ENCODE results near the gene TUT7.
A peak's percentile ranks its signal among the peaks of the same experiment; 100 is the strongest.
"Not testable (repeated sequence)": the region's sequence is repeated elsewhere in the genome, so short reads cannot be mapped to it uniquely, and the experiment has no call there.

TUT7 gene

DNA sequence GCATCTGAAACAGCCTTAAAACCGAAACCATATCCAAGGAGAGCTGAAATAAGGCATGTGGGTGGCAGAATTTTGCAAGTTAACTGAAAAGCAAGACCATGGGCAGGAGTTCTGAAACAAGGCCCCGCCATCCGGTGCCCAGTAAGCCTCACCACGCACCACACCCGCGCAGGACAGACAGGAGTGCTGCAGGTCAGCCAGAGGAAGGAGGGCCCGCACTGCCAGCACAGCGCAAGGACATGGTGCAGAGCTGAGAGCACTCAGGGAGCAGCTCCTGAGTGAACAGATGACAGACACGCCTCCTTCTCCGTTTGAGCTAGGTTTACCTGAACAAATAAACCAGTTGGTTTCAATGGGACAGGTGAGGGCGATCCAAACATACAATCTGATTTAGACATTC, 55.3 kb downstream of the TUT7 start:
- no peak for DNase-seq

GRCh38 chr9:86290341-86290740, 63.9 kb downstream of the TUT7 start:
- DNase-seq = not testable (repeated sequence)

- no peak for DNase-seq
Measured at GRCh38 chr9:86288499-86289198, 65.6 kb downstream of the TUT7 start.

GRCh38 chr9:86287013-86287412, 67.2 kb downstream of the TUT7 start:
- no peak for DNase-seq

GRCh38 chr9:86286278-86286677, 67.9 kb downstream of the TUT7 start:
- DNase-seq = no peak

- DNase-seq = no peak
Measured at GRCh38 chr9:86285261-86285660, 68.9 kb downstream of the TUT7 start.

DNA sequence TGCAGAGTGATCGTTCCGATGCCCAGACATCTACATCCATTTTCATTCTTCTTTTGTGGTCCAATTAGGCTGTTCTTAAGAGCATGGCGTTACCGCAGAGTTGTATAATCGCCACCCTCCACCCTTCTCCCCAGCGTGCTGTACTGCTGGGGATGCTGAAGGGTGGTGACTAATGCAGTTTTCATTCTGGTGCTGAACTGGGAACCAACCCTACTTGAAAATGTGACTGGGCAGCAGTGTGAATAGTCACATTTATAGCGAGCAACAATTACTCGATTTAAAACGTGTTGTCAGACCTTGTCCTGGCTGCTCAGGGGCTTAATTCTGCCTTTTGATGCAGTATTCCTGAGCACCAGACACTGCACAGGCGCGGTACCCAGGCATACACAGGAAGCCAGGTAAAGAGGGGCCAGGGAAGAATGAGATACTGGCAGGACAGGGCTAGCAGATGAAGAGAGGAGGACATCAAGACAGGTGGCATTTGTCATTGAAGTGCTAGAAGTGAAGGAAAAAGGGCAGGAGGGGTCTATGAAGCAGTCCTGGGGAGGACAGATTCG, 71.2 kb downstream of the TUT7 start:
- DNase-seq = no peak

GRCh38 chr9:86282077-86282978, 71.9 kb downstream of the TUT7 start, which contains the start of gene ISCA1:
ISCA1 (minus strand) TSS chr9:86282538; CDS start chr9:86282458, 80 bp downstream.
- peak; percentile 100 for DNase-seq

GRCh38 chr9:86281593-86282076, 72.6 kb downstream of the TUT7 start:
- no peak for DNase-seq

DNA sequence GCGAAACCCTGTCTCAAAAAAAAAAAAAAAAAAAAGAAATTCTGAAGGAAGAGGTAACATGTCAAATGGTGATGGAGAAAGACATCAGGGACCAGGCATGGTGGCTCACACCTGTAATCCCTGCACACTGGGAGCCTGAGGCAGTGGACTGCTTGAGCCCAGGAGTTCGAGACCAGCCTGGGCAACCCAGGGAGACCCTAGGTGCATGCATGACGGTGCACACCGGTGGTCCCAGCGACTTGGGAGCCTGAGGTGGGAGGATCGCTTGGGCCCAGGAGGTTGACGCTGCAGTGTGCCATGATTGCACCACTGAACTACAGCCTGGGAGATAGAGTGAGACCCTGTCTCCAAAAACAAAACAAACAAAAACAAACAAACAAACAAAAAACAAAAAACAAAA, 73.6 kb downstream of the TUT7 start:
- DNase-seq = no peak

DNA sequence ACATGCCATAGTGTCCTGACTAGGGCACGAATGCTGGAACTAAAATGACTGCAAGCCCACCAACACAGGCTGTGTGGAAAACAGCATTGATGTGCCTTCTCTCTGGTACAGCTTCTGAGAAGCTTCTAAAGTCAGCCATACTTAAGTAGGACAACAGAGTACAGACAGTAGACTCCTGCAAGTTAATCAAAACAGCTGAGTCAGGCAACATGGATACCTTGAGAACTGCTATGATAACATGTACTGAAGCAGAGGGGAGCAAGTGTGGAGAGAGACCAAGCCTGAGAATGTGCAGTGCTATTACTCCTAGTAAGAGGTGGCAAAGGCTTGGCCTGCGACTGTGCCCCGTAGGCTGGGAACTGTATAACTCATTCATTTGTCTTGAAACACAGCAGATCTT, 74.4 kb downstream of the TUT7 start:
- DNase-seq = no peak

DNA sequence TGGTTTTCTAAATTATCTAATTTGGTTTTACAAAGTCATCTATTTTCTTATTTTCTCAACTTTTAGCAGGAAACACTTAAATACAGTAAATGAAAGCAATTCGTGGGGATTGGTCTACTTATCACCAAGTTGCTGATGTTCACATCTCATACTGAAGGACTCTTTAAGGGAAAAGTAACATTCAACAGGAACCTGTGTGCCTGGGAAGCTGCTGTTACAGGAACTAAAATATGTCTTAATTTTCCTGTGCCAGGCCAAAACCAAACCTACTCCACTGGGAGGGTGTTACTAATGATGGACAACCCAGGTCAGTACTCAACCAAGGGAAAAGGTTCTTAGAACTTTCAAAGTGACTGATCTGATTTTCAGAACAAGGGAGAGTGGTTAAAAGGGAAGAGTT, 77.1 kb downstream of the TUT7 start:
- no peak for DNase-seq

GRCh38 chr9:86275962-86276361, 78.2 kb downstream of the TUT7 start:
- DNase-seq = no peak

DNA sequence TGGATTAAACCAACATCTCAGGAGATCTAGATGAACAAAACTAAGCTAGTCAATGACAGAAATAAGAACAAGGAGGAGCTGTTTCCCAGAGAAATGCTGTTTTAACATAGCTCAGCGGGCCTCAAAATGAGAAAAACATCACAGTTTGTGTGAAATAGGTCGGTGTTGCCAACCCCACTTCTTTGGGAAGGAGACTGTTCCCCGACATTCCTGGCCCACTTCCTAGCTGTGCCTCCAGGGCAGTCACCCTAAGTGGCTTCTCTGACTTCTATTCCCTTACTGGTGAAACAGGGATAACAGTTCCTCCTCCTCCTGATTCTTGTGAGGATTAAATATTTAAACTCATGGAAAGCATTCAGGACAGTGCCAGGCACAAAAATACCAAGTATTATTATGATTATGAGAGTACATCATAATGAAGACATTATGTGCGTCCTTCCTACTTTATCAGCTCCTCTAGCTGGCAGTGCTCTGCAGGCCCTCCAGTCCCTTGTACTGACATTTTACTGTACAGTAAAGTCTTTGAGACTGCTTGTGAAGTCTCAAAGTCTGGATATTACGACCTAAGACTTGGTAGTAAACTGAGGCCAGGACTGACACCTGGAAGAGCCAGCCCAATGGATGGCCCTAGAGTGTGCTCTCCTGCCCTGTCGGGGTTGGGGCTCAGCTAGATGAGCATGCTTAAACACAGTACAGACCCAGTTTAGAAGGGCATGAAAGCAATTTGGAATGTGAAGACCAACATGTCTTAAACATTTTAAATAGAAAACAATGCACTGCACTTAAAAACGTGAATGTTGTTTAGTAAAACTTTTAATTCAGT, 79.2 kb downstream of the TUT7 start:
- no peak for DNase-seq

DNA sequence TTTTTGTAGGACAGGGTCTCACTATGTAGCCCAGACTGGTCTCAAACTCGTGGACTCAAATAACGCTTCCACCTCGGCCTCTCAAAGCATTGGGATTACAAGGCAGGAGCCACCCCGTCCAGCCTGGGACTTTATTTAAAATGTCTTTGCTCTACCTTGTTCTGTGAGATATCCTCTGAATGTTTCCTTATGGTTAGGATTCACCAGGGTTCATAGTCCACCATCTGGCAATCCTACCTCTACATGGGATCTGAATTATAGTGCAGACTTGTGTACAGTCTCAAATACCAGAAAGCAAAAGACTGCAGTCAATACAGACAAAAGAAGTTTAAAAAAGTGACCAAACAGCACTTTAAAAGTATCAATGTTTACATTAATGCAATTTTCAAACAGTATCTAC, 82.0 kb downstream of the TUT7 start:
- DNase-seq = no peak

- DNase-seq = no peak
Measured at GRCh38 chr9:86263876-86264275, 90.3 kb downstream of the TUT7 start.

DNA sequence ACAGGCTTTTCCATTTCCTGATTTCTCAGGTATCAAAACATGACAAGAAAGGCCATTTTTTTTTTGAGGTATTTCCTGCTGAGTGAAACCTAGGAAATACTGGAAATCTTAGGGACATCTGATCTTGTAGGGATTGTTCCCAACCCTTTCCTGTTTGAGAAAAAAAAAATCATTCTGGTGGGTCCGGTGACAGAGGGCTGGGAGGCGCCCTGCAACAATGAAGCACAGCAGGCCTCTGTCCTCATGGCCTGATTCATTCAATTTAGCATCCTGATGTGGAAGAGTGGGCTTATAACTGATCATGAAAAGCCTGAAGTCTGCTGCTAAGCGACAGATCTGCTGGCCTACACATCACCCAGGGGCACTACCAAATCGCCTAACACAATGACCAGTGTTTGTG, 91.7 kb downstream of the TUT7 start:
- DNase-seq = no peak

- no peak for DNase-seq
Measured at GRCh38 chr9:86259557-86259956, 94.7 kb downstream of the TUT7 start, which contains the start of gene C9orf153. C9orf153 (minus strand) TSS chr9:86259657; CDS start chr9:86229603, 30,054 bp downstream.

- no peak for DNase-seq
Measured at GRCh38 chr9:86257391-86257790, 96.8 kb downstream of the TUT7 start.

DNA sequence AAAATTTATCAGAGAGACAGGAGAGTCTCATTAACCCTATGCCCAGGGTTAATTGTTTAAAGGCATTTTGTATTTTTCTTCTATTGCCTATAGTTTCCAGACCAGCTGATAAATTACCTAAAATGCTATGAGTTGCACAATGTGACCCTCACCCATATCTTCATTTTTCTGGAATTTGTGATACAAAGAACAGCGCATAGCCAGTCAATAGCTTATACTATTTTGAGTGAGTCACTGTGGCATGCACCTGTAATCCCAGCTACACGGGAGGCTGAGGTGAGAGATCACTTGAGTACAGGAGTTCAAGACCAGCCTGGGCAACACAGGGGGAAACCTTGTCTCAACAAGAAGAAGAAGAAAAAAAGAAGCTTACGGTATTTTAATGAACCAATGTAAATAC, 97.6 kb downstream of the TUT7 start:
- no peak for DNase-seq

- DNase-seq = no peak
Measured at GRCh38 chr9:86253577-86253976, 100.6 kb downstream of the TUT7 start.

GRCh38 chr9:86252870-86253269, 101.3 kb downstream of the TUT7 start:
- DNase-seq = no peak

- DNase-seq = no peak
Measured at GRCh38 chr9:86250123-86250522, 104.1 kb downstream of the TUT7 start.
